ENCODE results near the gene OR10H4.
"Not testable (repeated sequence)": the region's sequence is repeated elsewhere in the genome, so short reads cannot be mapped to it uniquely, and the experiment has no call there.

The OR10H4 gene

GRCh38 chr19:15944401-15944800 is 4.4 kb upstream of the OR10H4 start:
- no peak for DNase-seq (ENCODE audit: low read depth in 2 of 2)

- no peak for DNase-seq (ENCODE audit: low read depth in 2 of 2)
Measured at GRCh38 chr19:15945301-15945700, 3.5 kb upstream of the OR10H4 start.

GRCh38 chr19:15954820-15955219 is 6.0 kb downstream of the OR10H4 start:
- no peak for DNase-seq (ENCODE audit: low read depth in 2 of 2)

- no peak for DNase-seq (ENCODE audit: low read depth in 2 of 2)
Measured at GRCh38 chr19:15962319-15962718, 13.5 kb downstream of the OR10H4 start.

GRCh38 chr19:15964231-15964630 is 15.4 kb downstream of the OR10H4 start:
- DNase-seq (ENCODE audit: low read depth in 2 of 2): no peak

GRCh38 chr19:15971224-15971780 is 22.5 kb downstream of the OR10H4 start:
- DNase-seq (ENCODE audit: low read depth in 2 of 2): no peak

GRCh38 chr19:15972043-15972442 is 23.2 kb downstream of the OR10H4 start:
- not testable (repeated sequence) for DNase-seq (ENCODE audit: low read depth in 2 of 2)

- DNase-seq (ENCODE audit: low read depth in 2 of 2): no peak
Measured at GRCh38 chr19:15974856-15975255, 26.0 kb downstream of the OR10H4 start.

- no peak for DNase-seq (ENCODE audit: low read depth in 2 of 2)
Measured at GRCh38 chr19:15976836-15977689, 28.3 kb downstream of the OR10H4 start.

GRCh38 chr19:15977690-15978089 is 28.9 kb downstream of the OR10H4 start:
- no peak for DNase-seq (ENCODE audit: low read depth in 2 of 2)

- DNase-seq (ENCODE audit: low read depth in 2 of 2): no peak
Measured at GRCh38 chr19:15979293-15979692, 30.5 kb downstream of the OR10H4 start.

GRCh38 chr19:15985831-15986230 is 37.0 kb downstream of the OR10H4 start:
- DNase-seq (ENCODE audit: low read depth in 2 of 2): not testable (repeated sequence)

GRCh38 chr19:15986701-15987100 is 37.9 kb downstream of the OR10H4 start:
- DNase-seq (ENCODE audit: low read depth in 2 of 2): no peak

GRCh38 chr19:15989889-15990288 is 41.1 kb downstream of the OR10H4 start:
- no peak for DNase-seq (ENCODE audit: low read depth in 2 of 2)

- DNase-seq (ENCODE audit: low read depth in 2 of 2): no peak
Measured at GRCh38 chr19:15991602-15992001, 42.8 kb downstream of the OR10H4 start.

GRCh38 chr19:15992014-15992413 is 43.2 kb downstream of the OR10H4 start:
- no peak for DNase-seq (ENCODE audit: low read depth in 2 of 2)

- DNase-seq (ENCODE audit: low read depth in 2 of 2): no peak
Measured at GRCh38 chr19:15995536-15995935, 46.7 kb downstream of the OR10H4 start.

- DNase-seq (ENCODE audit: low read depth in 2 of 2): no peak
Measured at GRCh38 chr19:15998166-15998565, 49.4 kb downstream of the OR10H4 start.

All from stimulated activated CD8-positive, alpha-beta memory T cell treated with anti-CD3 and anti-CD28 coated beads, Interleukin-15, amount 100 ng/mL, for 4 hours (primary cell).